Transverse colon (tissue), 4 donors: Measurements from ENCODE around the gene NUP93. TPM values are rescaled to one million over a fixed set of nuclear protein-coding genes. Genes with fewer than 3 reads are reported as not detected.

Experiments used
- DNase-seq: peaks from one replicate; pipeline ENCODE4 v3.0.0-alpha.2; 2019
- H3K27ac ChIP-seq, 4 donors: fragments of 200-600 bp; sonication (generic); 2 replicates each; pipeline ENCODE4 v1.5.1; 2016 to 2018; ENCODE audit warnings: inconsistent platforms in 4 of 4
- H3K27me3 ChIP-seq: fragments of 200-600 bp; sonication (generic); 2 replicates; pipeline ENCODE4 v1.5.1; 2017; ENCODE audit warnings: inconsistent platforms
- H3K36me3 ChIP-seq, 4 donors: fragments of 200-600 bp; sonication (generic); 2 replicates each; pipeline ENCODE4 v1.5.1; 2017 to 2019; ENCODE audit warnings: inconsistent platforms in 4 of 4
- H3K4me1 ChIP-seq, 4 donors: fragments of 200-600 bp; sonication (generic); 2 replicates each; pipeline ENCODE4 v1.5.1; 2017 to 2020; ENCODE audit warnings: inconsistent platforms in 4 of 4
- H3K4me3 ChIP-seq, 4 donors: fragments of 200-600 bp; sonication (generic); 1 replicate in 1 of 4; 2 replicates in 3 of 4; pipeline versions ENCODE4 v1.5.1 to v1.6.1; 2017 to 2019; ENCODE audit warnings: inconsistent platforms in 4 of 4
- H3K9me3 ChIP-seq, 2 donors: fragments of 200-600 bp; sonication (generic); 2 replicates each; pipeline ENCODE4 v1.5.1; 2017 to 2019; ENCODE audit warnings: inconsistent platforms in 2 of 2
- EP300 ChIP-seq: sonication (generic); formaldehyde crosslinking; IDR thresholded peaks from one replicate; pipeline ENCODE4 v1.6.1; 2017; ENCODE audit warnings: antibody characterized with exemption, low read depth
- POLR2A ChIP-seq: fragments of 450-650 bp; IDR thresholded peaks from one replicate; pipeline ENCODE4 v1.6.1; 2016; ENCODE audit warnings: antibody characterized with exemption, mild to moderate bottlenecking, moderate library complexity
- POLR2AphosphoS5 ChIP-seq, 3 donors: sonication (generic); formaldehyde crosslinking; IDR thresholded peaks; one replicate each; pipeline ENCODE4 v1.6.1; 2016; ENCODE audit warnings: antibody characterized with exemption in 3 of 3
- WGBS, 2 donors: methylation state at CpG; one replicate each; pipeline ENCODE4 v1.1.5; 2018; ENCODE audit warnings: low coverage in 1 of 2; 5-methylcytosine and 5-hydroxymethylcytosine counted together
- in situ Hi-C, 4 donors: fragments of 200-750 bp; cut with MboI; loops; one replicate each; pipeline versions ENCODE4 v1.15.0 to v1.15.1; 2017; ENCODE audit warnings: low sequenced_read_pairs in 3 of 4, low pct_ligation_motif_present in 1 of 4, low pct_unique_long_range_greater_than_20kb in 1 of 4
- intact Hi-C: fragments of 100-400 bp; cut with DNase I; formaldehyde crosslinking; loops from one replicate; pipeline ENCODE4 v1.15.1; 2023; ENCODE audit warnings: low total_unique reads
- total RNA-seq, 4 donors: library from RNA; depleted of rRNA; stranded (reverse); fragments of >200 nt; gene quantifications; one replicate each; pipeline ENCODE4 v1.1.0, GENCODE V29; 2016
- TF ChIP-seq, protein P1 (sequence below), 5 experiments: fragments of 200-600 bp in 3 of 5; fragments of 450-650 bp in 2 of 5; sonication (generic) in 3 of 5; IDR thresholded peaks; 1 replicate in 2 of 5; 2 replicates in 3 of 5; pipeline ENCODE4 v1.5.1; 2016 to 2017; ENCODE audit warnings: antibody characterized with exemption in 5 of 5, inconsistent platforms in 3 of 5, mild to moderate bottlenecking in 2 of 5, moderate library complexity in 1 of 5

The NUP93 gene
- total RNA-seq, 4 donors from 2014 or later: 8.6 to 42.4 (median 20.6) TPM

DNA sequence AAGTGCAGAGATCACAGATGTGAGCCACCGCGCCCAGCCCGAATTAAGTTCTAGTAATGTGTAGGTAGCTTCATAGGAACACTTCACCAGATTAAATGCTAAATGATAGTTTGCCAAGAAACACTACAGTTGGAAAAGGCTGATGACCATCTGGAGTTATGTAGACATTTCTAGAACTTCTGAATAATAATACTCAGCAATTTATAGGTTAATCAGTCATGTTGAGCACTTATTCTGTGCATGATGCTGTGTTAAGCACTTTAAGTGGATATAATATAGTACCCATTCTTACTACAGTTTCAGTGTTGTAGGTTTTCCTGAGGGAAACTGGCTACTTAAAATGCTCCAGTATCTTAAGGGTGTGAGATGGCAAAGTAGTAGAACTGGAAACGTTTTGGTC lies 45.2 kb downstream of the NUP93 start:
- Histone ChIP-seq H3K27ac (no peak overlapping the region), H3K27me3 (no peaks in the 10 kb centered on the region), H3K4me3 (no peak overlapping the region), H3K36me3 (no peaks in the 10 kb centered on the region), H3K4me1 (peaks cover 0 to 28% (median 5%) of the 10 kb centered on the region in 4 donors), H3K9me3 (no peaks in the 10 kb centered on the region)
- intact Hi-C loops: no loop called here
- 73 to 77% methylated on average over 4 of the region's 4 CpGs for WGBS, 2 donors
- no peak for DNase-seq
- TF ChIP-seq POLR2A (no peak), EP300 (no peak), POLR2AphosphoS5 (IDR thresholded peaks at IDR 0.05) (no peak)
- TF ChIP-seq, protein P1, sequence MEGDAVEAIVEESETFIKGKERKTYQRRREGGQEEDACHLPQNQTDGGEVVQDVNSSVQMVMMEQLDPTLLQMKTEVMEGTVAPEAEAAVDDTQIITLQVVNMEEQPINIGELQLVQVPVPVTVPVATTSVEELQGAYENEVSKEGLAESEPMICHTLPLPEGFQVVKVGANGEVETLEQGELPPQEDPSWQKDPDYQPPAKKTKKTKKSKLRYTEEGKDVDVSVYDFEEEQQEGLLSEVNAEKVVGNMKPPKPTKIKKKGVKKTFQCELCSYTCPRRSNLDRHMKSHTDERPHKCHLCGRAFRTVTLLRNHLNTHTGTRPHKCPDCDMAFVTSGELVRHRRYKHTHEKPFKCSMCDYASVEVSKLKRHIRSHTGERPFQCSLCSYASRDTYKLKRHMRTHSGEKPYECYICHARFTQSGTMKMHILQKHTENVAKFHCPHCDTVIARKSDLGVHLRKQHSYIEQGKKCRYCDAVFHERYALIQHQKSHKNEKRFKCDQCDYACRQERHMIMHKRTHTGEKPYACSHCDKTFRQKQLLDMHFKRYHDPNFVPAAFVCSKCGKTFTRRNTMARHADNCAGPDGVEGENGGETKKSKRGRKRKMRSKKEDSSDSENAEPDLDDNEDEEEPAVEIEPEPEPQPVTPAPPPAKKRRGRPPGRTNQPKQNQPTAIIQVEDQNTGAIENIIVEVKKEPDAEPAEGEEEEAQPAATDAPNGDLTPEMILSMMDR (IDR thresholded peaks at IDR 0.05): no peak
- in situ Hi-C loops: no loop called here

DNA sequence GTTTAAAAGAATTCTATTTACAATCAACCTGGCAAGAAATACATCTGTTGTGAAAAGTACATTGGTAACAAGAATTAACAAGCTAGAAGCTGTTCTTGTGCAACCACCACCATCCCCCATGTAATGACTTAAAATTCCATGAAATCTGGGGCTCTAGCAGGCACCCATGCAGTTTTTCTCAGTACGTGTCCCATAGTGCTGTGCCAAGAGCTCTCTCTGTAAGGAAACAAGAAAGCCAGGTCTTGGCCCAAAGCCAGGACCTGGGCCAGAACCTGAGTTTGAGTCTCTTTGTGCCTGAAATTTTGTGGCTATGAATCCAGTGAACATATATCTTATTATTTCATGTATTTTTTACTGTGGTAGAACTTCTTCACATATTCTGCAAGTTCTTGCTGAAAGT lies 46.6 kb downstream of the NUP93 start:
- intact Hi-C loops (no loop called here), in situ Hi-C loops (no loop called here)
- WGBS, 2 donors: 20 to 59% methylated on average over 1 of the region's 1 CpG
- no peaks in the 10 kb centered on the region for H3K27me3 ChIP-seq
- H3K4me1 ChIP-seq: peaks cover 0 to 25% (median 5%) of the 10 kb centered on the region in 4 donors
- no peaks in the 10 kb centered on the region for H3K36me3 ChIP-seq
- TF ChIP-seq POLR2AphosphoS5 (IDR thresholded peaks at IDR 0.05): no peak
- no peak for TF ChIP-seq POLR2A
- TF ChIP-seq EP300: no peak
- TF ChIP-seq, protein P1 (IDR thresholded peaks at IDR 0.05): no peak
- no peak overlapping the region for H3K27ac ChIP-seq
- DNase-seq: peak; percentile 18
- no peaks in the 10 kb centered on the region for H3K9me3 ChIP-seq
- H3K4me3 ChIP-seq: no peak overlapping the region

DNA sequence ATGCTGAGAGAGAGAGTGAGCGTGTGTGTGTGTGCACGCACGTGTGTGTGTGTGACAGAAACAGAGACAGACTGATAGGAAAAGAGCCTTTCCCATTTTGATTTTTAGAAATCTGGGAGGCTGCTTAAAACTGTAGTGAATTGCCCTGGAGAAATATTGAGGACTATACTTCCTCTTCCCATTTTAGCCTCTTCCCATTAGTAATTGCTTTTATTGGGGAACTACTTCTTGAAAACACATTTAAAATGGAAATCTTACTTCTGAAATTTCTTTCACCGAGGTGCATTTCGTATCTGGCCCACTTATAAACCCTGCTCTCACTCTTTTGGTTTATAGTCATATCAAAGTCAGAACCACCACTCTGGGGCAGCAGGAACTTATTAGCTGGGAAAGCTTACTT lies 47.1 kb downstream of the NUP93 start:
- DNase-seq: no peak
- in situ Hi-C loops (no loop called here), intact Hi-C loops (no loop called here)
- peaks cover 0 to 21% (median 5%) of the 10 kb centered on the region in 4 donors for H3K4me1 ChIP-seq
- peak overlapping the region in 1 of 4 donors; percentile 7 for H3K27ac ChIP-seq
- H3K4me3 ChIP-seq: no peak overlapping the region
- no peaks in the 10 kb centered on the region for H3K27me3 ChIP-seq
- H3K36me3 ChIP-seq: no peaks in the 10 kb centered on the region
- 70 to 80% methylated on average over 4 to 5 of the region's 5 CpGs for WGBS, 2 donors
- H3K9me3 ChIP-seq: no peaks in the 10 kb centered on the region
- TF ChIP-seq POLR2AphosphoS5 (IDR thresholded peaks at IDR 0.05): no peak
- no peak for TF ChIP-seq EP300
- TF ChIP-seq, protein P1 (IDR thresholded peaks at IDR 0.05): no peak
- no peak for TF ChIP-seq POLR2A

DNA sequence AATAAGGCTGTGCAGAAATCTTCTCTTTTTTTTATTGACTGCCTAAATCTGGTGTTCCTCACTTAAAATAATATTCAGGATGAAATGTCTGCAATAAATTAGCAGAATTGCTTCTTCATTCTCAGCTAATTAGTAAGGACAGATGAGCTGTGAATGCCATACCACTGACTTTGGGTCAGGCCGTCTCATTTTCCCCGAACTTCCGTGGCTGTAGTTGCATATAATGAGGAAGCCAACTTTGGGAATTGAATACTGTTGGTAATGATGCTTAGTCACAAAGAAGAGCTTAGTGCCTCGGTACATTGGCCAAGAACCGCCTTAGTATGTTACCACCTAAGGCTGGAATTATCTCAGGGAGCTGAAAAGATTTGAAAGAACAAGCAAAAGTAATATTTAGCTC lies 47.6 kb downstream of the NUP93 start:
- H3K9me3 ChIP-seq: no peaks in the 10 kb centered on the region
- H3K27me3 ChIP-seq: no peaks in the 10 kb centered on the region
- no peak overlapping the region for H3K4me3 ChIP-seq
- WGBS, 2 donors: 97 to 100% methylated on average over 3 to 5 of the region's 5 CpGs
- no peaks in the 10 kb centered on the region for H3K36me3 ChIP-seq
- in situ Hi-C loops: no loop called here
- TF ChIP-seq POLR2A: no peak
- DNase-seq: no peak
- H3K27ac ChIP-seq: peak overlapping the region in 1 of 4 donors; percentile 7
- intact Hi-C loops: no loop called here
- peaks cover 0 to 16% (median 5%) of the 10 kb centered on the region in 4 donors for H3K4me1 ChIP-seq

DNA sequence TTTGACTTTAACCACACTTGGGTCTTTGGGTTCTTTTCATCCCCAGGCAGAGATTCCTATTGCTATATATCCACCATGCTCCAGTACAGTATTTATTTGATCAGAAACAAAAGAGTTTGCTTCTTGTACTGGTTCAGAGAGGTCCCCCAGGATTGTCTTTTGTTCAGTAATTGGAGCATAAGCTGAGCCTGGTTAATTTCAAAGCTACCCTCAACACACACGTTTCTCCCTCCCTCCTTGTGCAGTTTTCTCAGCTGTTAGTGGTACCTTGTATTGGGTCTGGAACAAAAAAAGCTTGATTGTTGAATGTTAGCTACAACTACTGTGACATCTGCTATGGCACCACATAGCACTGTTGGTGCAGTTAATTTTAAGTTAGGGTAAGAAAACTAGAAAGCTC lies 50.0 kb downstream of the NUP93 start:
- Histone ChIP-seq H3K4me1 (peaks cover 0 to 15% (median 5%) of the 10 kb centered on the region in 4 donors), H3K36me3 (no peaks in the 10 kb centered on the region), H3K4me3 (no peak overlapping the region), H3K9me3 (no peaks in the 10 kb centered on the region), H3K27ac (no peak overlapping the region), H3K27me3 (no peaks in the 10 kb centered on the region)
- in situ Hi-C loops (no loop called here), intact Hi-C loops (no loop called here)
- DNase-seq: no peak
- WGBS, 2 donors: 46 to 67% methylated on average over 1 of the region's 1 CpG
- no peak for TF ChIP-seq POLR2A
- TF ChIP-seq POLR2AphosphoS5 (IDR thresholded peaks at IDR 0.05): no peak
- no peak for TF ChIP-seq EP300
- TF ChIP-seq, protein P1 (IDR thresholded peaks at IDR 0.05): no peak
